ENCODE results near the gene GJA4. TPM values are rescaled to one million over a fixed set of nuclear protein-coding genes. Genes with fewer than 3 reads are reported as not detected.
"Not testable (repeated sequence)": the region's sequence is repeated elsewhere in the genome, so short reads cannot be mapped to it uniquely, and the experiment has no call there.

The GJA4 gene
- total RNA-seq, 1 experiment from 2014 or later: not detected

DNA sequence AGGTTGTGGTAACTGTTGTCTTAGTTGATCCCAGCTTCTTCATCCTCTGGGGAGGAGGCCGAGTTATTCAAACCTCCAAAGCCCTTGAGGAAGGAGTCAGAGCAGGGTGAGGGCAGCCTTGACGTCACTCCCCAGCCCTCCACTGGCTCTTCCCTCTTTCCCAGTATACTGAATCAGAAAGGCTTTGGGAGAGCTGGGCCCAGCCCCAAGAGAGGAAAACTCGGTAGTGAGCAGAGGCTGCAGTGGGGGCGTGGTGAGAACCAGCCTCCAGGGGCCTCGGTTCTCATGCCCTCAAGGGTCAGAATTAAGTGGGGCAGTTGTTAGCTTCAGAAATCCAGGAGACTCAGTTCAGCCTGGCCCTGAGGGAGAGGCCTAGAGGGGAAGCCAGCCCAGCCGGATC, 1.8 kb upstream of the GJA4 start:
- no peak for DNase-seq (ENCODE audit: low spot score)

- DNase-seq (ENCODE audit: low spot score): no peak
Measured at GRCh38 chr1:34792424-34792823, 375 bp upstream of the GJA4 start.

DNA sequence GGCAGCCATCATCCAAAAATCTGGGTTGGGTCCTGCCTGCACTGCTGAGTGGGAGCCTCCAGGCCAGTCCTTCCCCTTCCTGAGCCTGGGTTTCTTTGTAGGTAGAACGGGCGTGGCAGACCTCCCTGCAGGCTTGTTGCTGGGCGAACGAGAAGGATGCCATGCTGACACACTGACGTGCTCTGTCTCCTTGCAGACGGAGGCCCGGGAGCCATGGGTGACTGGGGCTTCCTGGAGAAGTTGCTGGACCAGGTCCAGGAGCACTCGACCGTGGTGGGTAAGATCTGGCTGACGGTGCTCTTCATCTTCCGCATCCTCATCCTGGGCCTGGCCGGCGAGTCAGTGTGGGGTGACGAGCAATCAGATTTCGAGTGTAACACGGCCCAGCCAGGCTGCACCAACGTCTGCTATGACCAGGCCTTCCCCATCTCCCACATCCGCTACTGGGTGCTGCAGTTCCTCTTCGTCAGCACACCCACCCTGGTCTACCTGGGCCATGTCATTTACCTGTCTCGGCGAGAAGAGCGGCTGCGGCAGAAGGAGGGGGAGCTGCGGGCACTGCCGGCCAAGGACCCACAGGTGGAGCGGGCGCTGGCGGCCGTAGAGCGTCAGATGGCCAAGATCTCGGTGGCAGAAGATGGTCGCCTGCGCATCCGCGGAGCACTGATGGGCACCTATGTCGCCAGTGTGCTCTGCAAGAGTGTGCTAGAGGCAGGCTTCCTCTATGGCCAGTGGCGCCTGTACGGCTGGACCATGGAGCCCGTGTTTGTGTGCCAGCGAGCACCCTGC, 1.4 kb downstream of the GJA4 start:
- DNase-seq (ENCODE audit: low spot score): no peak

DNA sequence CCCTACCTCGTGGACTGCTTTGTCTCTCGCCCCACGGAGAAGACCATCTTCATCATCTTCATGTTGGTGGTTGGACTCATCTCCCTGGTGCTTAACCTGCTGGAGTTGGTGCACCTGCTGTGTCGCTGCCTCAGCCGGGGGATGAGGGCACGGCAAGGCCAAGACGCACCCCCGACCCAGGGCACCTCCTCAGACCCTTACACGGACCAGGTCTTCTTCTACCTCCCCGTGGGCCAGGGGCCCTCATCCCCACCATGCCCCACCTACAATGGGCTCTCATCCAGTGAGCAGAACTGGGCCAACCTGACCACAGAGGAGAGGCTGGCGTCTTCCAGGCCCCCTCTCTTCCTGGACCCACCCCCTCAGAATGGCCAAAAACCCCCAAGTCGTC, 2.0 kb downstream of the GJA4 start:
- DNase-seq (ENCODE audit: low spot score): no peak

DNA sequence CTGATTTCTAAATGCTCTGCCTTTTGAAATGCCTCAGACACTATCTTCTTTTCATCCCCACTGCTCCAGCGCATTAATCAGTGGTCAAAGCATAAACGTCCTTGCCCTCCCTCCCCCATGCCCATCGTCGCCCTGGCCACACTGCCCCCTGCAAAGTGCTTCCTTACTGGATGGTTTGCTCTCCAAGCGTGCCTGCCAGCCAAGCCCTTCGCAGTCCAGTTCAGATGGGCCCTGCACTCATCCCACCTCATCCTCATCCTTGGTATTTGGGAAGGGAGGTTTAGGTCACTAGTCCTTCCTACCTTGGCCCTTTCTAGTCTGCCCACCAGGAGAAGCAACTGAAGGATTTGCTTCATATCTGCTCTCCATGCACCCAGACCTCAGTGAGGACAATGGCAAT, 3.1 kb downstream of the GJA4 start:
- no peak for DNase-seq (ENCODE audit: low spot score)

- DNase-seq (ENCODE audit: low spot score): no peak
Measured at GRCh38 chr1:34796990-34797389, 4.2 kb downstream of the GJA4 start.

GRCh38 chr1:34800214-34800613, 7.4 kb downstream of the GJA4 start:
- DNase-seq (ENCODE audit: low spot score): no peak

DNA sequence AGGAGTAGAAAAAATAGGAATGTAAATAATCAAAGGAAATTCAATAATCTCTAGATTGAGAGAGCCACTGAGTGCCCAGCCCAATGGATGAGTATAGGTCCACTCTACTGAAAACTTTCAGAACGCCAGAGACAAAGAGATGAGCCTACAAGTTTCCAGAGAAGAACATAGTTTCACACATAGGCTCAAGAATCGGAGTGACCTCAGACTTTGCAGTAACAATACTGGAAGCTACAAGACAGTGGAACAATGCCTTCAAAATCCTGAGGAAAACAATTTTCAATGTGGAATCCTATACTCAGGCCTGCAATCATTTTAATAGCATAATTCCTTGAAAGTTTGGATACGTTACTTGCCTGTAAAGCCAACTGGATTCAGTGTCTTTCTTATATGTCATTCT, 11.0 kb downstream of the GJA4 start:
- DNase-seq (ENCODE audit: low spot score): no peak

GRCh38 chr1:34806396-34806795, 13.6 kb downstream of the GJA4 start:
- no peak for DNase-seq (ENCODE audit: low spot score)

- no peak for DNase-seq (ENCODE audit: low spot score)
Measured at GRCh38 chr1:34808051-34808810, 15.4 kb downstream of the GJA4 start.

DNA sequence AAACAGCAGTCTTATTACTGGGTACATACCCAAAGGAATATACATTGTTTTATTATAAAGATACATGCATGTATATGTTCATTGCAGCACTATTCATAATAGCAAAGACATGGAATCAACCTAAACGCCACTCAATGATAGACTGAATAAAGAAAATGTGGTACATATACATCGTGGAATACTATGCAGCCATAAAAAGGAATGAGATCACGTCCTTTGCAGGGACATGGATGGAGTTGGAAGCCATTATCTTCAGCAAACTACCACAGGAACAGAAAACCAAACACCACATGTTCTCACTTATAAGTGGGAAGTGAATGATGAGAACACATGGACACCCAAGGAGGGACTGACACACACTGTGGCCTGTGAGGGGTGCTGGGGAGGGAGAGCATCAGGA, 18.0 kb downstream of the GJA4 start:
- not testable (repeated sequence) for DNase-seq (ENCODE audit: low spot score)

- DNase-seq (ENCODE audit: low spot score): no peak
Measured at GRCh38 chr1:34816332-34816731, 23.5 kb downstream of the GJA4 start.

- no peak for DNase-seq (ENCODE audit: low spot score)
Measured at GRCh38 chr1:34816778-34817177, 24.0 kb downstream of the GJA4 start.

- DNase-seq (ENCODE audit: low spot score): not testable (repeated sequence)
Measured at GRCh38 chr1:34818862-34819261, 26.1 kb downstream of the GJA4 start.

GRCh38 chr1:34822202-34822601, 29.4 kb downstream of the GJA4 start:
- no peak for DNase-seq (ENCODE audit: low spot score)

- DNase-seq (ENCODE audit: low spot score): no peak
Measured at GRCh38 chr1:34824817-34825454, 32.1 kb downstream of the GJA4 start.

- DNase-seq (ENCODE audit: low spot score): no peak
Measured at GRCh38 chr1:34825455-34826091, 32.8 kb downstream of the GJA4 start.

- DNase-seq (ENCODE audit: low spot score): no peak
Measured at GRCh38 chr1:34827341-34827941, 34.6 kb downstream of the GJA4 start.

- DNase-seq (ENCODE audit: low spot score): no peak
Measured at GRCh38 chr1:34828611-34829010, 35.8 kb downstream of the GJA4 start.

DNA sequence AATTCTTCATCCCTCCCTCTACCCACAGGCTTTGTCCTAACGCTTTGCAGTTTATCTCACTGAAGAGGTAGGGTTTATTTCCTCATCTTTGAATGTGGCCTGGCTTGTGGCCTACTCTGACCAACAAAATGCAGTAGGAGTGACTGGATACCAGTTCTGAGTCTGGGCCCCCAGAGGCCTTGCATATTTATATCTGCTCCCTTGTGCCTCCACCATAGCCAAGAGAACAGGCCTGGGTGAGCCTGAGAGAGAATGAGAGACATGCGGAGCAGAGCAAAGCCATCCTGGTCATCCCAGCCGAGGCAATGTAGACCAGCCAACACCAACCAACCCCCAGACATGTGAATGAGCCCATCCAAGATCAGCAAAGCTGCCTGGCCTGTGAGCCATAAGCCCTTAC, 36.5 kb downstream of the GJA4 start:
- no peak for DNase-seq (ENCODE audit: low spot score)

GRCh38 chr1:34831721-34832246, 39.0 kb downstream of the GJA4 start:
- no peak for DNase-seq (ENCODE audit: low spot score)

DNA sequence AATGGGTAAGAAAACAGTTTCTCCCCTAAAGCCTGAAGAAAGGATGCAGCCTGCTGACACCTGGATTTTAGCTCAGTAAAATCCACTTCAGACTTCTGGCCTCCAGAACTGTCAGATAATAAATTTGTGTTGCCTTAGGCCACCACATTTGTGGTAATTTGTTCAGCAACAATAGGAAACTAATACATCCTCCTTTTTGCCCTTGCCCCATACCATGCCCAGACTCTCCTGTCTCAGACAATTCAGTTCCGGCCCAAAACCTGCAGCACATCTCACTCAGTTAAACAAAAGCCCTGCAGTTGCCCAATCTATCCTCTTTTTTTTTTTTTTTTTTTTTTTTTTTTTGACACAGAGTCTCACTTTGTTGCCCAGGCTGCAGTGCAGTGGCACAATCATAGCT, 40.9 kb downstream of the GJA4 start:
- no peak for DNase-seq (ENCODE audit: low spot score)

All from H4 (cell line).